Measurements from ENCODE around the gene SPA17.
A peak's percentile ranks its signal among the peaks of the same experiment; 100 is the strongest.

SPA17 gene

DNA sequence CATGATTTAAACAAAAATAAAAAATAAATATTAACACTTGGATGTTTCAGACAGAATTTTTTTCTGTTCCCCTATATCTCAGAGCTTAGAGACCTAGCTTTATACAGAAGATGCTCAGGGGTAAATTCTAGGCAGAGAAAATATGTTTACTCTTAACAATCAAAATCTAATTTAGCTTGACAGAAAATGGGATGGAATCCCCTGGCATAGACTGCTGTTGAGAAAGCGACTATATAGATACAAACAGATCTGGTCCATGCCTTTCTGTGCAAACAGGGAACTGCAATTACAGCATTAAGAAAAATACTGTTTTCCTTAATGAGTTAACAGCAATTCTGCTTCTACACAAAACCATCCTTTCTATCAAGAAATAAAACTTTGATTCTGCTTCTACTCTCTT, 14.7 kb upstream of the SPA17 start:
- no peak overlapping the region for H3K4me3 ChIP-seq (ENCODE audit: low read length)
- DNase-seq (ENCODE audit: low read depth), result no peak
- TF ChIP-seq, protein P1, sequence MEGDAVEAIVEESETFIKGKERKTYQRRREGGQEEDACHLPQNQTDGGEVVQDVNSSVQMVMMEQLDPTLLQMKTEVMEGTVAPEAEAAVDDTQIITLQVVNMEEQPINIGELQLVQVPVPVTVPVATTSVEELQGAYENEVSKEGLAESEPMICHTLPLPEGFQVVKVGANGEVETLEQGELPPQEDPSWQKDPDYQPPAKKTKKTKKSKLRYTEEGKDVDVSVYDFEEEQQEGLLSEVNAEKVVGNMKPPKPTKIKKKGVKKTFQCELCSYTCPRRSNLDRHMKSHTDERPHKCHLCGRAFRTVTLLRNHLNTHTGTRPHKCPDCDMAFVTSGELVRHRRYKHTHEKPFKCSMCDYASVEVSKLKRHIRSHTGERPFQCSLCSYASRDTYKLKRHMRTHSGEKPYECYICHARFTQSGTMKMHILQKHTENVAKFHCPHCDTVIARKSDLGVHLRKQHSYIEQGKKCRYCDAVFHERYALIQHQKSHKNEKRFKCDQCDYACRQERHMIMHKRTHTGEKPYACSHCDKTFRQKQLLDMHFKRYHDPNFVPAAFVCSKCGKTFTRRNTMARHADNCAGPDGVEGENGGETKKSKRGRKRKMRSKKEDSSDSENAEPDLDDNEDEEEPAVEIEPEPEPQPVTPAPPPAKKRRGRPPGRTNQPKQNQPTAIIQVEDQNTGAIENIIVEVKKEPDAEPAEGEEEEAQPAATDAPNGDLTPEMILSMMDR (conservative IDR thresholded peaks at IDR 0.05; ENCODE audit: low read length), result no peak

DNA sequence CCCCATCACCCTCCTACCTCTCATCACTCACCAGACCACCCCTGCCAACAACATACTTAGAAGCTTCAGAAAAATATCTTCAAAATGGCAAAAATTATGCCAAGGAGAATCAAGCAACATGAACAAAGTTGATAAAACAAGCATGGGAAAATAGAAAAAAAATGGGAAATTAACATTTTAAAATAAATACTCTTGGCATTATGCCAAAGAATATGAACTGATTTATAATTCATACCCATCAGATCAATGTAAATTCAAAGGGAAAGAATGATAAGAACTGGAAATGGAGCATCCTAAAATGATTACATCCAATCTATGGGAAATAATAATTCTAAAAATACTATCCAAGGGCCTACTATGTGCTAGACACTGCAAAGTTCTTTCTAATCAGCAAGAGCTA, 12.2 kb upstream of the SPA17 start:
- TF ChIP-seq, protein P1 (conservative IDR thresholded peaks at IDR 0.05; ENCODE audit: low read length), result no peak
- no peak for DNase-seq (ENCODE audit: low read depth)
- H3K4me3 ChIP-seq (ENCODE audit: low read length), result no peak overlapping the region

GRCh38 chr11:124662106-124662505, 11.6 kb upstream of the SPA17 start:
- TF ChIP-seq, protein P1 (conservative IDR thresholded peaks at IDR 0.05; ENCODE audit: low read length), result no peak
- DNase-seq (ENCODE audit: low read depth), result no peak
- H3K4me3 ChIP-seq (ENCODE audit: low read length), result no peak overlapping the region

GRCh38 chr11:124663861-124664260, 9.8 kb upstream of the SPA17 start:
- DNase-seq (ENCODE audit: low read depth), result no peak
- TF ChIP-seq, protein P1 (conservative IDR thresholded peaks at IDR 0.05; ENCODE audit: low read length), result no peak
- no peak overlapping the region for H3K4me3 ChIP-seq (ENCODE audit: low read length)

GRCh38 chr11:124667601-124668000, 6.1 kb upstream of the SPA17 start:
- no peak for DNase-seq (ENCODE audit: low read depth)
- H3K4me3 ChIP-seq (ENCODE audit: low read length), result no peak overlapping the region
- TF ChIP-seq, protein P1 (conservative IDR thresholded peaks at IDR 0.05; ENCODE audit: low read length), result no peak

DNA sequence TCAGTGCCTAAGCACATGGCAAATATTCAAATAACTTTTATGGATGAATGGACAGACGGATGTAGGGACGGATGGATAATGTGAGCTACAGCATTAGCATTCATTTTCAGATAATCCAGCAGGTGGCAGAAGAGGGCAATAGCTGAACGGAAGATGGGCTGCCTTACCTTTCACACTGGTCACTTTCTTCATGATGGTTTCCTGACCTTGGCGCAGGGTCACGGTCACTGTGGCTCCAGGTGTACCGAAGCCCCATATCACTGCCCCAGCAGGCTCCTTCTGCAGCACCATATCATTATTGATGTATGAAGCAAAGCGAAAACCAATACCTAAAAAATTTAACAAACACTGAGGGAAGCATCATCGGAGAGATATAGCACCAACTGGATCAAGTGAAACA, 4.5 kb upstream of the SPA17 start:
- peak; percentile 43 for DNase-seq (ENCODE audit: low read depth)
- TF ChIP-seq, protein P1 (conservative IDR thresholded peaks at IDR 0.05; ENCODE audit: low read length), result peak; percentile 90
- no peak overlapping the region for H3K4me3 ChIP-seq (ENCODE audit: low read length)

DNA sequence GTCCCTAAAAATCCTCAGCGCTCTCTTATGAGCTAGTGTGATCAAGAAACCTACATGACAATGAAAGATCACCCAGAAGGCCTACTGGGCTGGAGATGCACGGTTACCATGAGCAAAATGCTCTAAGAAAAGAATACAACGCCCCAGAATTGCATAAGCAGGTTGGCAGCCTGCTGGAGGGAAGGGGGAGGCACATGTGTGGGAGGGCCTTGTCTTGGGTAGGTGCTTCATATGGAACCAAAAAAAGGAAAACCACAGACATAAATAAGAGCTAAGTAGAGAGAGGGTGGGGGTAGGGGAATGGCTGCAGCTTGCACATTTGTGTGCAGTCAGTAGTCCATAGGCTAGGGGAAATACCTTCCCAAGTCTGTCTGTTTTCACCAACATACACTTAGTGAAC, 3.0 kb upstream of the SPA17 start:
- no peak overlapping the region for H3K4me3 ChIP-seq (ENCODE audit: low read length)
- peak; percentile 9 for DNase-seq (ENCODE audit: low read depth)
- TF ChIP-seq, protein P1 (conservative IDR thresholded peaks at IDR 0.05; ENCODE audit: low read length), result no peak
